NCI-H524 treated with DMSO at 0.1 percent for 48 hours (cell line): ENCODE results near the gene CC2D2A.

ENCODE experiments used
- DNase-seq: peaks from one replicate; lab custom pipeline; 2025; lab: John Stamatoyannopoulos, UW

Gene CC2D2A

DNA sequence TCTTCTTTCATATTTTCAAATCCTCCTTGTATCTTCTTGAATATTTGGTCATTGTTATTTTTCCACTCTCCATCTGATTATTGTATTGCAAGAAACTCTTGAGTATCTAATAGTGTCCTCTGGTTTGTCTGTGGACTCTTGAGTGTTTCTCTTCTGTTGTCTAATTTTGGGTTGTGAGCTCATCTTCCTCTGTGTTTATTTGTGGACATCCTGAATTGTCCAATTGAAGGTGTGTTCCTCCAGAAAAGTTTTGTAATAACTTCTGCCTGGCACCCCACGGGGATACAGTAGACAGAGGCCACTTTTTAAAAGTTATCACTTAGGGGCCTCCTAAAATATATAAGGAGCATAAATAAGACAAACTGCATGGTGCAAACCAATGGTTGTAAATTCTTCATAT lies 3.1 kb upstream of the CC2D2A start:
- no peak for DNase-seq

DNA sequence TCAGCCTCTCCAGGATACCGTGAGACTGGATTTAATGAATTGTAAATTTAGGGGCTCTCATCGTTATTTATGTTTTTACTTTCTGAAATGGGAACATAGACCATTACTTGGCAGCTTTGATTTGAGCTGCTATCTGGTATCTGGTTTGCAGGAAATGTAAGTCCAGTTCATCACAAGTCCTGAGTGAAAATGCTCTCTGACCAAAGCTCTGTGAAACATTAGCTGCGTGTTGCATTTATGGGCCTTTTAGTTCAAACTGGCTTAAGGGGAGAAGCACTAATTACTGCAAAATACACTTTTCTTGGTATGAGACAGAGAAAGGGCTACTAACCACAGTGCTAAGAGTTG lies 420 bp downstream of the CC2D2A start:
- no peak for DNase-seq

DNA sequence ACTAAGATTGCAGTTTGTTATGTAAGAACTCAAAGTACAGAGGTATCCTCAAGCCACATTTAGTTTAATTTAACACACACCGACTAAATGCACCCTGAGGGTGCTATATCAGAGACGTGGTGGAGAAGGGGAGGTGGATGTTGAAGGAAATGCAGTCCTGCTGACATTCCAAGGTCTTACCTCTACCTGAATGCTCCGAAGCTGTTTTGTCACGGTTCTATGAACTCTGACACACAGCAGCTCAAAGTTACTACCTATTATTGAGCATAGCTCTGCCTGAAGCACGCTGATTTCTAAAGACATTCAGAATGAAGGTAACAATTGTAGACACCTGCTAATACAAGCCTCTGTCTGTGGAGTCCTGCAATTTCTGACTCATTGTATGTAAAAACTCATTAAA lies 6.7 kb downstream of the CC2D2A start:
- no peak for DNase-seq

- no peak for DNase-seq
Observed at GRCh38 chr4:15478724-15479088, 9.0 kb downstream of the CC2D2A start.

DNA sequence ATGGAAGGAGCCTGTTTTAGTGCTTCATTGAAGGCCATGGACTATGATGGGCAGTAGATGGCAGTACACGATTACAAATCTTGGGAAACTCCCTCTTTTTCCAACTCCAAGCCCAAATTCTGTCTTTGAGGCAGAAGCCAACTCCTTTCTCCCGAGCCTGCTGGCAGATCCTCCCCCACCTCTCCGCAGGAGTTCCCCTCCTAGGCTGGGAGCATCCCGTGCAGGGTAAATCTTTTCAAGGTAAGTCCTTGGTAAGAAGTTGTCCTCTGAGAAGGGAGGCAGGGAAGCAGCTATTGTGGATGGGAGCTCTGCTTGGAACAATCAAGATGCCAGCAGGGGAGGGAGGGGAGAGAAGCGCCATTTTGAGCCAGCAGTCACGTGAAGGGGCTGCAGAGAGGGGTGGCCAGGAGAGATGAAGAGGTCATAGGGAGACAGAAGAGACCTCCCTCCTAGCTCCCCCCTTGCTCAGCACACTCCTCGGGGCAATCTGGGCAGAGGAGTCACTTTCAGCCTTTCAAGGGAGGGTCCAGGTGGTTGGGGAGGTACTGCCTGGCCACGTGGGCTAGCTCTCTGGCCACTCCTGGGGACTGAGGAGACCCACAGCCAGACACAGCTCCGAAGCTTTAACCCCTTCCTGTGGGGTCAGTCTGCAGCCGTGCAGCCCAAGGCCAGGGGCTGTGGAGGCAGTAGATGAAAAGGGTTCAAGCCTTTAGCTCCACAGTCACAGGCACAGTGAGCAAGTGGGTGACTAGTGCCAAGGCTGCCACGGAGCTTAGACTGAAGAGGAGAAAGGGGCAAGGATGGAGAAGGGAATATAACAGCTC lies 9.6 kb downstream of the CC2D2A start:
- peak; percentile 96 for DNase-seq

DNA sequence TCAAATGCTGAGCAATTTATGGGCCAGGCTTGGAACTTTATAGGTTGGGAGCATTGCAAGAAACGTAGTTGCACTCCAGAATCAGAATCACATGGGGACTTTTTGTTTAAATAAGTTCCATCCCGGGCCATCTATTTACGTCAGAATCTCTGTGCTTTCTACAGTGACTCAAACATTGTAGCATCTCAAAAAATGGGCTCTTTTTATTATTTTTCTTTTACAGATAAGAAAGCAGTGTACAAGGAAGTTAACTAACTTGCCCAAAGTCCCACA lies 10.2 kb downstream of the CC2D2A start:
- no peak for DNase-seq

DNA sequence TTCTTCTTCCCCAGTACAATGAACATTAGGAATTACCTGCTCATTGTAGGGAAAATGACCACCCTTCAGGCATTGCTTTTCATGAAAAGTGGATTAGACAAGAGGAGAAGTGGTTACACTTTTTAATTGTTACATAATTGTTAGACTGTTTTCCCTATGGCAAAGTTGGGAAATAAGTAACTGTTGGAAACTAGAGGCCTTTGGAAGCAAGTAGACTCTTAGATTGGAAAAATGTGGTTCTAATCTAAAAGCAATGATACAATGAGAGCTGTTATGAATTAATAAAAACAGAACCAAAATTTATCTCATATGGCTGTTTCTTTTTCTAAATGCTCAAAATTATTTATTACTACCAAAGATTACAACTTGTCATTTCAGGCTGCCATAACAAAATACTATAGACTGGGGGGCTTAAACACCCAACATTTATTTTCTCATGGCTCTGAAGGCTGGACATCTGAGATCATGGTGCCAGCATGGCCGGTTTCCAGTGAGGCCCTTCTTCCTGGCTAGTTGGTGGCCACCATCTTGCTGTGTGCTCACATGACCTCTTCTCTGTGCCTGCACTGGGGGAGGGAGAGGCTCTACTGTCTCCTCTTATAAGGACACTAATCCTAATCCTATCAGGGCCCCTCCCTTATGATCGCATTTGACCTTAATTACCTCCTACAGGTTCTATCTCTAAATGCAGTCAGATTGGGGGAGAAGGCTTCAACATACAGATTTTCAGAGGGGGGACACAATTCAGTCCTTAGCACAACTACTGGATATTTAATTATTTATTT lies 12.5 kb downstream of the CC2D2A start:
- peak; percentile 51 for DNase-seq

DNA sequence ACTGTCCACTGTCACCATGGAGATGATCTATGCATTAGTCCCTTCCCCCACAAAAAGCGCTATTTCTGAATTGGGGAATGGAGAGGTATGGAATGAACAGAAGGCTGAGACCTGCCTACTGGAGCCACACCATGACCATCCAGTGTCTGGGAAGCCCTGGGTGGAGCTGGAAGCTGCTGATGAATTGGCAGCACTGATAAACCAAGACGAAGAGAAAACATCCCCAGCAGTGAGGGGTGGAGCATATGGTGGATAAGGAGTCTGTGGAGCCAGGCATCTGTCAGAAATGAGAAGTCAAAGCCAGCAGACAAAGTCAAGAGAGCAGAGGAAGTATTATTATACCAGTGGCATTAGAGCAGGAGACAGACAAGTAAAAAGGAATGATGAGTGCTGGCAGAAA lies 13.2 kb downstream of the CC2D2A start:
- peak; percentile 32 for DNase-seq

DNA sequence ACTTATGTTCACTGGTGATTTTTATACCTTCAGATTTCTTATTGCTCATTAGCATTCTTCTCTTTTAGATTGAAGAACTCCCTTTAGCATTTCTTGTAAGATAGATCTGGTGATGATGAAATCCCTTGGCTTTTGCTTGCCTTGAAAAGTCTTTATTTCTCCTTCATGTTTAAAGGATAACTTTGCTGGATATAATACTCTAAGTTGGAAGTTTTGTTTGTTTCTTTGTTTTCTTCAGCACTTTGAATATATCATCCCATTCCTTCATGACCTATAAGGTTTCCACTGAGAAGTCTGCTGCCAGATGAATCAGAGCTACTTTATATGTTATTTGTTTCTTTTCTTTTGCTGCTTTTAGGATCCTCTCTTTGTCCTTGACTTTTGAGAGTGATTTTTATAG lies 18.5 kb downstream of the CC2D2A start:
- no peak for DNase-seq

DNA sequence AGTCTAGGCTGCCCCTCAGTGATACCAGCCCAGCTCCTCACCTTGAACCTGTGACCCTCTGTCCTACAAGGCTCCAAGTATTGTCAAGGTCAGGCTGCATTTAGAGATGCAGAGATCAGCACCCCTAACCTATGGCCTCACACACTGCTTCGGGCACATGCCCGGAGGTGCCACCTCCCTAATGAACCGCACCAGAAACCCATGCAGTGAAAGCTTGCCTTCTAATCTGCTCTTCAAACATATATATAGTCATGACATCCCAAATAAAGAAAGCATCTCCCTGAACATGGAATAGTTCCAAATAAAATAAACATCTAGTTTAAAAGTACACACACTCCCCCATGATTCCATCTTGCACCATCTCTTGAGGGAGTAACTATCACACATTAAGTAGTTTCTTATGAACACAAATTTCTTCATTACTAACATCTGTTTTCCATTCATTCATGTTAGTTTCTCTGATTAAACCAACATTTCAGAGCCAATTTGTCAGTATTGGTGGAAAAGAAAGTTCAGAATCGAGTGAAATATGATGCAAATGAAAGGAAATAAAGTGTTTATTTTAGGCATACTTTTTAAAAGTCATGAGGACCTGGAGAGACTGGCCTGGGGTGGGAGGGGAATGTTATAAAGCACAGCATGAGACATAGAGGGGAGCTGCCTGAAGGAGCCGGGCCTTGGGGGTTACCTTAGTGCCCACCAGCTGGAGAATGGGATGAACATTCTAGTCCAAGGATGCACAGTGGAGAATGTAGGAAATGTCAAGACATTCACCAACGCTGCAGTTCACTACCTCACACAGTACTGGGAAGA lies 19.2 kb downstream of the CC2D2A start:
- DNase-seq = no peak

- no peak for DNase-seq
Observed at GRCh38 chr4:15489551-15489950, 19.9 kb downstream of the CC2D2A start.

DNA sequence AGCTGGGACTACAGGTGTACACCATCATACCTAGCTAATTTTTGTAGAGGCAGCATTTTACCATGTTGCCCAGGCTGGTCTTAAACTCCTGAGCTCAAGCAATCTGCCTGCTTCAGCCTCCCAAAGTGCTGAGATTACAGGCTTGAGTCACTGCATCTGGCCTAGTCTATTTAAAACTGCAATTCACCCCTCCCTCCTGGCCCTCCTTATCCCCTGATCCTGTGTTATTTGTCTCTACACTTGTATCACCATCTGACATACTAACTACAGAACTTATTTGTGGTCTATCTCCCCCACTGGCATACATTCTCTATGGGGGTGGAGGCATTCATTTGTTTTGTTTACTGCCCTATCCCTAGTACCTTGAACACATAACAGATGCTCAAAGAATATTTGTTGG lies 23.7 kb downstream of the CC2D2A start:
- DNase-seq = no peak

GRCh38 chr4:15495621-15496020 lies 25.9 kb downstream of the CC2D2A start:
- DNase-seq = no peak

- no peak for DNase-seq
Observed at GRCh38 chr4:15498356-15498755, 28.7 kb downstream of the CC2D2A start.

GRCh38 chr4:15500701-15501100 lies 31.0 kb downstream of the CC2D2A start:
- DNase-seq = no peak

- no peak for DNase-seq
Observed at GRCh38 chr4:15501941-15502340, 32.3 kb downstream of the CC2D2A start.

- DNase-seq = no peak
Observed at GRCh38 chr4:15502384-15502783, 32.7 kb downstream of the CC2D2A start.

- DNase-seq = no peak
Observed at GRCh38 chr4:15504041-15504440, 34.4 kb downstream of the CC2D2A start.

DNA sequence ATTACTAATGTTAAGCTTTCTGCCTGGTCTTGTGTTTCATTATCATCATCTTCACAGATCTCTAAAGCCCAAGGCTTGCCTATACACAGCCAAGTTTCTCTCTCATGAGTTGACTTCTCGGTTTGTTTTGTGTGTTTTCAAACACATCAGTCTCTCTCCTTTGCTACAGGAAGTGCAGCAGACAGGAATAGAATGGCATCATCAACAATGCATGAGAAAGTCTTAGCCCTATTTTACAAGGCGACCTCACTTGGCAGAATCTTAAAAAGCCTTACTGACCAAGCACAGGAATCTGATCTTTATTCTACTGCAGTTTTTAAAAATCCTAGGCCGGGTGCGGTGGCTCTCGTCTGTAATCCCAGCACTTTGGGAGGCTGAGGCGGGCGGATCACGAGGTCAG lies 36.8 kb downstream of the CC2D2A start:
- DNase-seq = no peak

DNA sequence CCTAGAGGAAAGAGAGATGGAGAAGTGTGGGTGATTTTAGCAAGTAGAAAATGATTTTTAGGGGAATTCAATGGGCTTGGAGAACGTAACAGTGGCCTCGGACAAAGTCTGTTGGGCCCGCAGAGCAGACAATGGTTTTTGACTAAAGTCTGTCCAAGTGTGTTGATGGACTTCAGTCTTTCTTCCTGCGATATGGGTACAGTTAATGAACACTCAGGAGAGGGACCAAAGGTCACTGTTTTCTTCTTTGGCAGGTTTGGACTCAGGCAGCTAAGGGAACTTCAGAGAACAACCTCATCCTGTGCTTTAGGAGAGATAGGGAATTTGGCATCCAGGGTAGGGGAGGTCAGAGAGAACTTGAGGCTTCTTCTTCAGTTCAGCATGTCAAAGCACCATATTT lies 38.0 kb downstream of the CC2D2A start:
- no peak for DNase-seq

- DNase-seq = peak; percentile 61
Observed at GRCh38 chr4:15510961-15511360, 41.3 kb downstream of the CC2D2A start.

GRCh38 chr4:15513545-15513944 lies 43.9 kb downstream of the CC2D2A start:
- DNase-seq = no peak

DNA sequence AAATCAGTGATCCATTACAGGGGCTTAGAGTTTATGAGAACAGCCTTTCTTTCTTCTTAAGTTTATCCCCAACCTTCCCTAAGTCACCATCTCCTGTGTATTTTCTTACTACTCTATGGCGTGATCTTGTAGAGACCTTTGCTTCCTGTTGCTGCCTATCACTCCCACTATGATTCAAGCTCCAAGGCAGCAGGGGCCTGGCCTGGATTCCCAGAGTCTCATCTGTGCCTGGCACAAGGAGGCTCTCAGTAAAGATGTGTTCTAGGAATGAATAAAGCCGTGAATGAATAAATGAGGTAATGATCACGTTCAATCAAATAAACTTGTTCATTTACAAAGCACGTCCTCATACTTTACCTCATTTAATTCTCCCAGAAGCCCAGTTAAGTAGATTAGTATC lies 45.4 kb downstream of the CC2D2A start:
- no peak for DNase-seq
